Measurements from ENCODE around the gene RHBDD1.

GRCh38 chr2:227000123-227000522, 164.3 kb downstream of the RHBDD1 start:
- TF ChIP-seq TAF1 (IDR thresholded peaks at IDR 0.05; ENCODE audit: borderline replicate concordance, low read depth, low read length) (no peak), POLR2A (IDR thresholded peaks at IDR 0.05; ENCODE audit: low read depth, low read length) (no peak)
